ENCODE measurements around the gene OLFM1.

Gene OLFM1

DNA sequence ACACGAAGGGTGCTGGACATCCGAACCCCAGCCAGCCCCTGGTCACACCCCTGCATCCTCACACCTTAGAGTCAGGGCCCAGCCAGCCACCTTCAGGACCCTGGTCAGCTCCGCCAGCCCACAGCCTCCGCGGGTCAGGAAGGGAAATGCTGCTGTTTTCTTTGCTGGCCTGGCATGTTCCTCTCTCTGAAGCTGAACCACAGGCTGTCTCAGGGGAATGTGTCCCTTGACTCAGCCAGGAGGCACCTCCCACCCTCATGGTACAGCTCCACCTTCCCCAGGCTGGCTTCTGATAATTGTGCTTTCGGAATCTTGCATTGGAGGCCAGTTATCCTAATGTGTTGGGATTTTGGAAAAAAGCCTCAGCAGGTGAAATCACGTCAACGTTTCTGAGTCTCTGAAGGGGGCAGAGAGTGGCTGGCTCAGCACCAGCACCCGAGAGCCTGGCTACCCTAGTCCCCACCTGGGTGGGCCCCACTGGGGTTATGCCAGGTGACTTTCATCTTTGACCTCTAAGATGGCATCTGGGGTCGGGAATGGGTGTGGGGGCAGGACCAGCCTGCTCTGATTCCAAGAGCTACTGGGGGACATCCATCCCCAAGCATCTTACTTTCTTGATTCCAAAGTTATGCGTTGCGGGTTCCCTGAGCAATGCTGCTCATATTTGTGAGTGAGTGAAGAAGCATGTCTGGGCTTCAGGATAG, 9.8 kb upstream of the OLFM1 start:
- DNase-seq: peak; percentile 1

DNA sequence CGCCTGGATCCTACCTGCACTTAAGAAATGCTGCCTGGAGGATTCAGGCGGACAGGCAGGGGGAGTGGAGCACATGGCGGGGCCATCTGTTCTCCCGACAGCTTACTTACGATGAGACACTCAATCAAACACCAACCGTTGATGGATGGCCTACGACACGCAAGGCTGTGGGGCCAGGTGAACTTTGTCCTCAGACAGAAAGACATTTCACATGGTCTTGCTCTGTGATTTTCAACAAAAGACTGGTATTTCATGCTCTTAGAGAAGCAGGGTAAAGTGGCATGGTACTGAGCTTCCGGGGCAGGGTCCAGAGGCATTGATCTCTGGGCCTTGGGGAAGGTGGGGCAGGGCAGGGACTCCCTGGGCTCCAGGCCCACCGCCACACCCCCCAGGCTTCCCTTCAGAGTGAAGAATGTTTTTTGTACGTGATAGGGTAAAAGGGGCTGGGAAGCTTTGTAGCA, 9.1 kb upstream of the OLFM1 start:
- no peak for DNase-seq

DNA sequence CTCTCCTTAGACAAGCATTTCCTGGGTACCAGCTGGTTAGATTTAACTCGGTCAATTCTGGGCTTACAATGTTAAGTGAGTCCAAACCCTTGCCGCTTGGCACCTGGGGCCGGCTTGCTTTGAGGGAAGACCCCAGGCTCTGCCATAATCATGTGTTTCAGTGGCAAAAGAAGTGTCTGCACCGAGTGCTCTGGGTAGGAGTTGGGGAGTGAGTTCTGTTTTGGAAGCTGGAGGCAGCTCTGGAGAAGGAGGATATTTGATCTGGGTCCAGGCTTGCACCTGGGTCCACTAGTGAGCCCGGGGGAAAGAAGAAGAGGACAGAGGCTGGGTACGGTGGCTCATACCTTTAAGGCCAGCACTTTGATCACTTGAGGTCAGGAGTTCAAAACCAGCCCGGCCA, 8.4 kb upstream of the OLFM1 start:
- DNase-seq: no peak

DNA sequence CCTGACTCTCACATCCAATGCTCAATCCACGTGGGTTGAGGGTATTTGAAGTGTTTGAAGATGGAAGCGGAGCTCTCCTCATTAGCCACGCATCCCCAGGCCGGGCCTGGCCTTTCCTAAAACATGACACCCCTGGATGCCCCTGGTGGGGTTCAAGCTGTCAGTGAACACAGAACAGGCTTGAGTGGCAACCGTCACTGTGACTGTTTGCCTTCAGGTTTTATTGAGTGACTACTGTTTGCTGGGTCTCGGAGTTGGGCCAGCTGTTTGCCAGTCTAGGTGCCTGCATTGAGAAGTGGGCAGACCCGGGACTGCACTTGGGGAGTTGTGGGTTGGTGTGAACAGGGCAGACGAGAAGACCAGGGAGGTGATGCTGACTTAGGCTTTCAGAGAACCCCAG, 7.8 kb upstream of the OLFM1 start:
- no peak for DNase-seq

DNA sequence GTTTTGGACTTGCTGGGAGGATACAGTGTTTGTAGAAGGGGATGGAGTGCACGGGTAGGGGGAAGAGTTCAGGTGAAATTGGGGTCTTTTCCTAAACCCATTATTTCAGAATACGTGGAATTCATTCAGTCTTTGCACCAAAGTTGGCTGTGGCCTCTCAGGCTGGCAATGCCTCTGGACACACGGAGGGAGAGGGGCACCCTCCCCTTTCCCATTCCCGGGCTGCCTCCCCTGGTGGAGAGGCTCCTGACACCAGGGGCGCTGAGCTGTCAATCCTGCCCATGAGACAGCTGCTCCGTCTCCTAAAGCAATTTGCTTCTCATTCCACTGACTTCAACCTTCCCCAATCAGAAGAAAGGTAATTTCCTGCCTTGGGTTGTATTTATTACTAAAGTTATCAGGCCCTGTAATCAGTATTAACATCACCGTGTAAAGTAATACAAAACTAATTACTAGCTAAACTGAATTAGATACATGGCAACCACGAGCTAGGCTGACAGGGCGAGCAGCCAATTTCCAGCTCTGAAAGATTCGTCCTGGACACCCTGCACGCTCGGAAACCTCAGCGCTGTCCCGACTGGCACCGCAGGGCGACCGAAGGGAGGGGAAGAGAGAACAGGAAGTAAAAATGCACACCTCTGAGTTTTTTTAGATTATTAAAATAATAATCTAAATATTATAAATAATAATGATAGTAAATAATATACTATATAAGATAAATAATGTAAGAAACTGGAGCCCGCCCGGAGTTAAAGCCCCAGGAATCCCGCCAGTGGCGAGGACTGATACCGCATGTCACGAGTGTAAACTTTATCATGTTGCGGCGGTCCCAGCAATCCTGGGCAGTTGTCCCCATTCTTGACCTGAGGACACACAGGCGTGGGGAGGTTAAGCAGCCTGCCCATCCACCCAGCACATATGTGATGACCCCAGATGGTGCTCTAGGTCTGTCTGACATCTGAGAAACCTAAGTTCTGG, 6.9 kb upstream of the OLFM1 start:
- DNase-seq: no peak

DNA sequence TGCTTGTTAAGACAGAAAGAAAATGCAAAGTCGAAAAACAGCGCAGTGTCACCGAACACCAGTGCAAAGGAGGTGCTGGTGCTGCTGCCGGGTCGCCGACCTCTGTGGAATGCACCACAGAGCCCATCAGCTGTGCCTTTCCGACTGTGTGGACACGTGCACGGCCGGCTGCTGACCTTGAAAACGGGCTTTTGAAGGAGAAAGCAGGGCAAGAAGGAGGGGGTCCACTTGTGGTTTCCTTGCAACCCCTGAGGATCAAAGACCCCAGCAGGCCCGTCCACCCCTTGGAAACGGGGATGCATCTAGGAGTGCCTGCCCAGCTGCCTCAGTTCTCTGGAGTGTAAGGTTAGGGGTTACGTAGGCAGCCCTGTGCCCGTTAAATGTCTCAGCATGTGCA, 6.2 kb upstream of the OLFM1 start:
- DNase-seq: no peak

DNA sequence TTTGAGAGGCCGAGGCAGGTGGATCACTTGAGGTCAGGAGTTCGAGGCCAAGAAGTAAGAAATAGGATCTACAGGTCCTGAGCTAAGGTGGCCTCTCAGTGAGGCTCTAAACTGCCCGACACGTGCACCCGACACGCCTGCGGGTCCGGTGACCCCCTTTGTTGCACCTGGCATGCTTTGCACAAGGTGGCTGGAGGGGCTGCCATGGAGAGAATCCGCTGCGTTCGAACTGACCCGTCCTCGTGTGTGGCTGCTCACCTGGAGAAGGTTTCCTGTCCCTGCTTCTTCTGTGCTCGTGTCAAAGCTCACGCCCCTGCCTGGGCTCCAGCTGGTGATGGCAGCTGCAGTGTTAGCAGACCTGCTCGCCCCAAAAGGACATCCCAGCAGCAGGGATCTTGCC, 5.7 kb upstream of the OLFM1 start:
- no peak for DNase-seq

DNA sequence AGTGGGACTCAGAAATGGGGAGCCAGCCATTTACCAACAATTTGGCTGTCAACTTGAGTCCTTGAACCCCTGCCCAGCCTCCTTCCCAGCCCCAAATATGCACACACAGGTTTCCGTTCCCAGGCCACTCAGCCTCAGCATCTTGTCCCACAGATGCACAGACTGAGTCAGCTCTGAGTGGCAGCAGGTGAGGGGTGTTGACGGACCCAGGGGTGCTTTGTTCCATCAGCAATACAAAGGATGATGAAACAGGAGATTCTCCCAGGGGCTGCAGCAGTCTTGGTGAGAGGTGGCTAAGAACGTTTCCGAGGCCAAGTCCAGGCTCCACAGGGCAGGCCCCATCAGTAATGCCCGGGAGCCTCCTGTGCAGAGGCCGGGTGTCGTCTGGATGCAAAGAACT, 4.9 kb upstream of the OLFM1 start:
- no peak for DNase-seq

DNA sequence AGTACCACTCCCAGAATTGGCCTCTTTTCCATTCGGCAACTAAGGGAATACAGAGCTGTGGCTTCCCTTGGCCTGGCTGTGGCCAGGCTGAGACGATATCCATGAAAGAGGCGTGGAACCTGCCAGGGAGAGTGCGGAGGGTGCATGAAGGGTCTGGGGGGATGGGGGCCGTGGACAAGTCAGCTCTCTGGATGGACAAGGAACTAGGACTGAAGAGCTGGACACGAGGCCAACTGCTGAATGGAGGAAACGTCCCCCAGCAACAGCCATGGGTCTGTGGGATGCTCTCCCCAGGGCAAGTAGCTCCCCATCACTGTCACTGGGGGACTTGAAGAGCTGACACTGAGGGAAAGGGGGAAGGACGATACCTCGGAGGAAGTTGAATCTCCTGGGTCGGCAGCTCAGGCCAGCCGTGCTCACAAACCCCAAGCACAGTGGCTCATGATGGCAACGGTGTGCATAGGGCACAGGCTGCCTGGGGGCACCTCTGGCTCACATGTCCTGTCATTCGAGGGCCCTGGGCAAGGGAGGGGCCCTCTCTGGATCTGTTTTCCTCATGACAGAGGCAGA, 4.1 kb upstream of the OLFM1 start:
- no peak for DNase-seq

DNA sequence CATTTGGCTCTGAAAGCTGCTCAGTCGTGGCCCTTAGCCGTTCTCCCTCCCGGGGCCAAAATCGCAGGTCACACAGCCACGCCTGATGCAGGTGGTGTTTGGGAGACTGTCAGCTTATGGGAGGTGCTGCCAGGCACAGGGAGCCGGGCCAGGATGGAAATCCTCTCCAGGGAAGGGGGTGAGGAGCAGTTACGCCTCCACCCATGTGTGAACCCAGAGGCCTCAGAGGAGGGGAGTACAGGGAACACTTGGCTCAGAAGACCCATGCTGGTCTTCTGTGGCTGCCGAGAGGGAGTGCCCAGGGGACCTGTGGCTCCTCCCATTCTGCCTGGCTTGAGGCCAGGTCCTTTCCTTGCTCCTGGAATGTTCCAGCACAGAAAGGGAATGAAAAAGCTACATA, 3.6 kb upstream of the OLFM1 start:
- DNase-seq: no peak

DNA sequence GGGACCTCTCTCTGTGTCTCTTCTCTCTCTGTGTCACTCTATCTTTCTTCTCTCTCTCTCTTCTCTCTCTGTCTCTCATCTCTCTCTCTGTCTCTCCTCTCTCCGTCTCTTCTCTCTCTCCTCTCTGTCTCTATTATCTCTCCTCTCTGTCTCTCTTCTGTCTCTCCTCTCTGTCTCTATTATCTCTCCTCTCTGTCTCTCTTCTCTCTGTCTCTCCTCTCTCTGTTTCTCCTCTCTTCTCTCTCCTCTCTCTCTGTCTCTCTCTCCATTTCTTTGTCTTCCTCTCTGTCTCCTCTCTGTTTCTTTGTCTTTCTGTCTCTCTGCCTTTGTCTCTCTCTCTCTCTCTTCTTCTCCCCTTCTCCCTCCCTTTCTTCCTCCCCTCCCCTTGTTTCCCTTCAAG, 3.2 kb upstream of the OLFM1 start:
- DNase-seq: no peak

DNA sequence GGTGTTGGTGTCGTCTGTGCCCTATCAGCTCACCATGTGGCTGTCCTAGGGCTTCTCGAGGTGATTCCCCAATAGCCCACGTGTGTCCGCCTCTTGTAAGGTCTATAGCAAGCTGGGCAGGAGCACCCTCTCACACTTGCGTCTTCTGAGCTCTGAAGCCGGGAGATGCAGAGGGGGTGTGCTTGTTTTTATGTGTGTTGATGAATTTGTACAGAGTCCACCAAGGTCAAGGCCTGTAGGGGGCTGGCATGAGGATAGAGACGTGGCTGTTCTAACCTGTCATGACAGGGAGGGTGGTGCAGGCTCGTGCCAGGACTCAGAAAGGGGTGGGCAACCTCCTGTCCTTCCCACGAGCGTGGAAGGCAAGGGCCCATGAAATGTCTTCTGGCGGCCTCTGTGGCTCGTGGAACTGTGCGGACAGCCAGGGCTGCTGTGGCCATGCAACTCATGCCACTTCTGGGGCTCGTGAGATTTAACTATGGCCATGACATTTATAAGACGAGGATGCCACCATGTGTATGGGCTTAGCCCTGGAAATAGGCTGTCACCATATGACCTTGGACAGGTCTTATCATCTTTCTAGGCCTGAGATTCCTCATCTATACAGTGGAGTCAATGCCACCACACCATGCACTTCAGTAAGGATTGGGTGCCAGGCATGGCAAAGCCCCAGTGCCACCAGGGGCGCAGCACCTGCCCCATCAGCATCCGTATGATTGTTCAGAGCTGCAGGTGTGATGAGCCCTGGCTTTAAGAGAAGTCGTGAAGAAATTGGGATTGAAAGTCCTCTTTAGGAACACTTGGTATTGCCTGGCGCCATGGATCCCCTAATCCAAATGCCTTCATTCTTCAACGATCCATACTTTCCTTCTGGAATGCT, 2.3 kb upstream of the OLFM1 start:
- no peak for DNase-seq

DNA sequence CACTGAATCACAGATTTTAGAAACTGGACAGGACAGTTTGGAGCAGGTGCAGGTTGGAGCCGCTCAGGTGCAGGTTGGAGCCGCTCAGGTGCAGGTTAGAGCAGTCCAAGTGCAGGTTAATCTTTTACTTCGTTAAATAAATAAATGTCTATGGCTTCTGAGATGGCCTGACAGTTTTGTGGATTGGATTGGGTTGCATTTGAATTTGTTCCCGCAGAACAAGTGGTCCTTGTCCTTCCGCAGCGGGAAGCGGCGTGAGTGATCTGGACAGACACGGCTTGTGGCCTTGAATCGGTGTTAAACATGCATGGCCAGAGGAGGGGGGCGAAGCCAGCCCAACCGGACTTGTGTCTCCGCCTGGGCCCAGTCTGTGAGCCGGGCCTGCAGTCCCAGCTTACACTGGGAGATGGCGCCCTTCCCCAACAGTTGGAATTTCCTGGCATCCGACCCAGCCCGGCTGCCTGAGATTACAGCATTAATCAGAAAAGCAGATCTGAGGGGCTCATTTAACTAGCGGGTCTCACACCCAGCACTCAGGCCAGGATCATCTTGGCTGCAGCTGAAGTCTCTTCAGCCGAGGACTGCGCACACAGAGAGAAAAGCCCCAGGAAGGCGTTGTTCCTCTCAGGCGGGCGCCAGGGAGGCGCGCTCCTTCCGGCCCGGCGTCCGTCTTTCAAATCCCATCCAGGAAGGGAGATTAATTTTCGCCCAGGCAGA, 1.5 kb upstream of the OLFM1 start:
- peak; percentile 3 for DNase-seq

DNA sequence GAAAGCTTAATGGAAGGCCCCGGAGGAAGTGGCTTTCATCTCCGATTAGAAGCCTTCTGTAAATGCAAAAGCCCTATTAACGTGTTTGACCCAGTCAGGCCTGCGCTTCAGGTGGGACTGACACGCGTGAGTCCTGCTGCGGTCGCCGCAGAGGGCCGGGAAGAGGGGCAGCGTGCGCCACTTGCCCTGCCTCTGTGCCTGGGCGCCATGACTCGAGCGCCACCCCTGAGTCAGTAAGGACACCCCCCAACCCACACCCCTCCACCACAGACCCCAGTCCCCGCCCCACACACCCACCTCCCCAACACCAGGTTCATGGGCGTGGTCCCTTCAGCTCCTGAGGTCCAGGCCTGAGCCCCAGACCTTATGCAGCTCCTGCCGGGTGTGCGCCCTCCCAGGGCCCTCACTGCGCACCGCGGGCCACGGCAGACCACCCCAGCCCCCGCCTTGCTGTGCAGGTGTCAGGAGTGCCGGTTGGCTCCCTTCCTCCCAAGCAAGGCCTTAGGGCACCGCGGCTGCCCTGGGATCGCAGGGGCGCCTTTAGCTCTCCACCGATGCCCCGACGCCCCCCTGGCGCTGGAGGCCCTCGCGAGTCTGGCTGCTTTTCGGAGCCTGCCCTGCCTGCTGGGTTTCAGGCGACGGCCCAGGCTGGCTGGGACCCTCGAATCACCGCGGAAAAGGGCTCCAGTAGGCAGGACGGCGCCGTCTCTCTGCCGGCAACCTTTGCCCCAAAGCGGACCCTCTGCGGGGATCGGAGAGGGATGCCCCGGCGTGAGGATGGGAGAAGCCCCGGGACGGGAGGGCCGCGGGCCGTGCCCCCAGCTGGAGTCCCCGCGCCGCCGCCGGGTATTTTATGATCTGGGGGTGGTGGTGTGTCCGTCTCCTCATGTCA, 625 bp upstream of the OLFM1 start:
- DNase-seq: no peak

DNA sequence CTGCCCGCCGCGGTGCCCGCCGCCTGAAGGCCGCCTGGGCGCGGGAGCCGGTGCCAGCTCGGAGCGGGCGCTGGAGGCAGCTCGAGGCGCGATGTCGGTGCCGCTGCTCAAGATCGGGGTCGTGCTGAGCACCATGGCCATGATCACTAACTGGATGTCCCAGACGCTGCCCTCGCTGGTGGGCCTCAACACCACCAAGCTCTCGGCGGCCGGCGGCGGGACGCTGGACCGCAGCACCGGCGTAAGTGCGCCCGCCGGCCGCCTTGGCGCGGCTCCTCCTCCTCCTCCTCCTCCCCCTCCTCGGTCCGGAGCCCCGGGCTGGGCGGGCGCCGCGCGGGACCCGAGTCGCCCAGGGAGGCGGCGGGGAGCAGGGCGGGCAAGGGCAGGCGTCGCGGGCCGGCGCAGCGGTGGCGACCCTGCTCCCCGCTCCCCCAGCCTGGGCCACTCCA, 455 bp downstream of the OLFM1 start:
- no peak for DNase-seq

DNA sequence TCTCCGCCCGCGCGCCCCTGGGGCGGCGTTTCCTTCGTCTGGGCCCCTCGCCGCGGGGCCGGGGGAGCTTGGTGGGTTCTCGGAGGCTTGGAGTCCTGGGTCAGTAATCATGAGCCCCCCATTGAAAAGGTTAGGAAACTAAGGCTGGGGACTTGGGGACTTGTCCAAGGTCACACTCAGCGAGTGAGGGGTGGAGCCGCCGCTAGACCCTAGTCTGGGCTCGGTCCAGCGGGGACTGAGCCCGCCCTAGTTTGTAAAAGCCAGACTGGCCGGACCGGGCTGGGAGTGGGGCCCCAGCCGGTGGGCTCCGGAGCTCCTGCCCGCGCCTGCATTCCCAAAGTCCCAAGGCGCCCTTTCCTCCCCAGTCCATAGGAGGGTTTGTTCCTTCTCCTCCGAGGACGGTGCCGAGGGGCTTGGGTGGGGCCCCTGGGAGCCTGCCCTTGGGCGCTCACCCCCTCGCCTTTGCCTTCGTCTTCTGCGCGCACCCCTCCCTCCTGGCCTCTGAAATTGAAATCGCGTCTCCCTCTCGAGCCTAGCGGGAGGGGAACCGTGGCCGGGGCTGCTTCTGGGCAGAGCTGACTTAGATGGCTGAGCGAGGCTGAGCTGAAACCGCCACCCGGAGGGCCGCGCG, 995 bp downstream of the OLFM1 start:
- no peak for DNase-seq

DNA sequence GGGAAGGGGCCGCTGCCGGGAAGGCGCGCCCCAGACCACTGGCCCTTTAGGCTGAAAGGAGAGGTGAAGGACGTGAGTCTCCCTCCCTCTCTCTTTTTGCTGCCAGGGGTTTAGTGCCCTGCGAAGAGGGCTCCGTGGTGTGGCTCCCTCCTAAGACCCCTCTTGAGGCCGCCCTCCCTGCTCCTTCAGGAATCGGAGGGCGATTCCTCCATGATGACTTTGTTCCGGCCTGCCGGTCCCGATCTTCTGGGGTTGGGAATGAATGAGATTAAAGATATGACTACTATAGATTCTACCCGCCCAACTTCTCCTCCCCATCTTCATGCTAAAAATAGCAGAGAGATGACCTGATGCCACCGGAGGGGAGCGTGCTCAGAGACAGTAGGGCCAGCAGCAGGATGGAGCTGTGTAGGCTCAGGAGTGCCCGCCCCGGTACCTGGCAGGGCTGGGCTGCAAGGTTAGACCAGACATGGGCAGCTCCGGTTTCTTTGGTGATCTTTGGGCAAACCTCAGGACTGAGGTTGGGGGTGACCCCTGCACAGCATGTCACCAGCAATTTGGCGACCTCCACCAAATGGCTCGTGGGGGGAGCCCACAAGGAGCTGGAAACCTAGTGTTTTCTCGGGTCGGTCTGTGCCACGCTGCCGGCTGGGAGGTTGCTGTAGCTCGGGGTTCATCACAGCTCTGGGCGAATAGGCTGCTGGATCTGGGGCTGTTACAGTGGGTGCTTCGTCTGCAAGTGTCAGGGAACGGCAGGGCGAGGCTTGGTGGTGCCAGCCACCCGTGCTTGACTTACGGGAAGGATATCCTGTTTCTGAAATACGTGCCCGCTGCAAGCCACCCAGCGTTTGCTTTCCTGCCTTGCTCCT, 1.7 kb downstream of the OLFM1 start:
- DNase-seq: no peak

DNA sequence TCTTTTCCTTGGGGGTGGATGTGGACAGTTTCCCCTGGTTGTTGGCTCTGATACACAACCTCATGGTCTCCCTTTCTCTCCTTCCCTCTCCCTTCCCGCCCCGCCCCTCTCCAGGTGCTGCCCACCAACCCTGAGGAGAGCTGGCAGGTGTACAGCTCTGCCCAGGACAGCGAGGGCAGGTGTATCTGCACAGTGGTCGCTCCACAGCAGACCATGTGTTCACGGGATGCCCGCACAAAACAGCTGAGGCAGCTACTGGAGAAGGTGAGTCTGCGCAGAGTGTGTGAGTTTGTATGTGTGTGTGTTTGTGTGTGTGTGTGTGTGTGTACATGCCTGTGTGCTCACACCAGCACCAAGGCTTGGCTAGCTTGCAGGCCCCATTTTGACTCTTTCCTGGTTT, 2.6 kb downstream of the OLFM1 start:
- DNase-seq: no peak

DNA sequence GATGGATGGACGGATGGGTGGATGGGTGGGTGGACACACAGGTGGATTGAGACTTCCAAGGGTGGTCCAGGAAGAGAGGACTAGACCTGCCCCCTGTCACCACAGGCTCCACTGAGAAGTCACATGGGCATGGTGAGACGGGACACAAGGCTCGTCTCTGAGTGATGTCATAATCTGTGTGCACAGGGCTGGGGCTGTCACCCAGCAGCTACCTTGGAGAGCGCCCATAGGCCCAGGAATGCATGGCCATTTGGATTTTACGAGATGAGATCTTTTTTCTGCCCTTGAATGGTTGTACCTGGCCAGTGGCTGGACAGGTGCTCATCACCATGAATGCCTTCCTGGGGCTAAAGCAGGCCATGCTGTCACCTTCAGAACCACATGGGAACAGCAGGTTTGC, 3.1 kb downstream of the OLFM1 start:
- DNase-seq: no peak

DNA sequence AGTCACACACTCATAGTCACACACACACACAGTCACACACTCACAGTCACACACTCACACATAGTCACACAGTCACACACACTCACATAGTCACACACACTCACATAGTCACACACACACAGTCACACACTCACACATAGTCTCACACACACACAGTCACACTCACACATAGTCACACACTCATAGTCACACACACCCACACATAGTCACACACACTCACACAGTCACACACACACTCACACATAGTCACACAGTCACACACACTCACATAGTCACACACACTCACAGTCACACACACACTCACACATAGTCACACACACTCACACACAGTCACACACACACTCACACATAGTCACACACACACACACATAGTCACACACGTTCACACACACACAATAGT, 4.1 kb downstream of the OLFM1 start:
- DNase-seq: no peak

Measured in kidney glomerular epithelial cell (primary cell).